Activated CD4-positive, alpha-beta T cell treated with anti-CD3 and anti-CD28 coated beads, Interleukin-2, amount 50 U/mL, for 16 hours (primary cell): Measurements from ENCODE around the gene PSORS1C2.
A peak's percentile ranks its signal among the peaks of the same experiment; 100 is the strongest.
"Not testable (repeated sequence)": the region's sequence is repeated elsewhere in the genome, so short reads cannot be mapped to it uniquely, and the experiment has no call there.

ENCODE experiments used
- DNase-seq: peaks from one replicate; pipeline ENCODE4 v3.0.0-alpha.2; 2020

The PSORS1C2 gene

DNA sequence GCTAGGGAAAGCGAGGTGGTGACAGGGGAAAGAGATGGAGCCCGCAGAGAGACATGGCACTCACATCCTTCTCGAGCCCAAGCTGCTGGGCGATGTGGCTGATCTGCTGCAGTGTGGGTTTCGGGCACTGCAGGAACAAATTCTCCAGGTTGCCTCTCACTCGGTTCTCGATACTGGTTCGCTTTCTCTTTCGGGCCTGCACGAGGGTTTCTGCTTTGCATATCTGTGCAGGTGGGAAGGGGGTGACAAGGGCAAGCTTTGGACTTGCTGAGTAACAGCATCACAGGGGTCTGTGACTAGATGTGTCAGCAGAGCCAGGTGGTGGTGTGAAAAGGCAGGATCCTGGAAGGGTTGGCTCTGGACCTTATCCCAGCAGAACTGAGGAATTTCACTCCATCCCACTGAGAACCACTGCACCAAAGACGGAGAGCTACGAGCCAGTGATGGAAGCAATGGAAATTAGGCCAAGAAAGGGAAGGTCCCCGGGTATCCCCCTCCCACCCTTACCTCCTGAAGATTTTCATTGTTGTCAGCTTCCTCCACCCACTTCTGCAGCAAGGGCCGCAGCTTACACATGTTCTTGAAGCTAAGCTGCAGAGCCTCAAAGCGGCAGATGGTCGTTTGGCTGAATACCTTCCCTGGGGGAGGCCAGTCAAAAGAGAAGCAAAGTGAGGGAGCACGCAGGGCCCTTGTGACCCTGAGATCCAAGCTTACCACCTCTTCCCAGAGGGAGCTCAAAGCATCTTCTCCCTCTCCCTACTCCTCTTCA lies 26.4 kb upstream of the PSORS1C2 start:
- DNase-seq, result not testable (repeated sequence)

DNA sequence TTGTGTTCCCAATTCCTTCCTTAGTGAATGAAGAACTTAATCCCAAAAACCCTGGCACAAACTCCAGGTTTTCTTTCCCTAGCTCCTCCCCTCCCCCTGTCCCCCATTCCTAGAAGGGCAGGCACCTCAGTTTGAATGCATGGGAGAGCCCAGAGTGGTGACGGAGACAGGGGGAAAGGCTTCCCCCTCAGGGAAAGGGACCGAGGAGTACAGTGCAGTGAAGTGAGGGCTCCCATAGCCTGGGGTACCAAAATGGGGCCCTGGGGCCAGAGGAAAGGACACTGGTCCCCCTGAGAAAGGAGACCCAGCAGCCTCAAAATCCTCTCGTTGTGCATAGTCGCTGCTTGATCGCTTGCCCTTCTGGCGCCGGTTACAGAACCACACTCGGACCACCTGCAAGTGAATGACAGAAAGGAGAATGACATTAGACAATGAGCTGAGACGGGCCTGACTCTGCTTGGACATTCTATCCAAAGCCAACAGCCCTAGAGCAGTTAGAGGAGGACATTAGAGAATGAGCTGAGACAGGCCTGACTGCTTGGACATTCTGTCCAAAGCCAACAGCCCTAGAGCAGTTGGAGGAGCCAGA lies 25.7 kb upstream of the PSORS1C2 start:
- DNase-seq, result not testable (repeated sequence)

- DNase-seq, result no peak
Measured at GRCh38 chr6:31163922-31164321, 25.1 kb upstream of the PSORS1C2 start.

DNA sequence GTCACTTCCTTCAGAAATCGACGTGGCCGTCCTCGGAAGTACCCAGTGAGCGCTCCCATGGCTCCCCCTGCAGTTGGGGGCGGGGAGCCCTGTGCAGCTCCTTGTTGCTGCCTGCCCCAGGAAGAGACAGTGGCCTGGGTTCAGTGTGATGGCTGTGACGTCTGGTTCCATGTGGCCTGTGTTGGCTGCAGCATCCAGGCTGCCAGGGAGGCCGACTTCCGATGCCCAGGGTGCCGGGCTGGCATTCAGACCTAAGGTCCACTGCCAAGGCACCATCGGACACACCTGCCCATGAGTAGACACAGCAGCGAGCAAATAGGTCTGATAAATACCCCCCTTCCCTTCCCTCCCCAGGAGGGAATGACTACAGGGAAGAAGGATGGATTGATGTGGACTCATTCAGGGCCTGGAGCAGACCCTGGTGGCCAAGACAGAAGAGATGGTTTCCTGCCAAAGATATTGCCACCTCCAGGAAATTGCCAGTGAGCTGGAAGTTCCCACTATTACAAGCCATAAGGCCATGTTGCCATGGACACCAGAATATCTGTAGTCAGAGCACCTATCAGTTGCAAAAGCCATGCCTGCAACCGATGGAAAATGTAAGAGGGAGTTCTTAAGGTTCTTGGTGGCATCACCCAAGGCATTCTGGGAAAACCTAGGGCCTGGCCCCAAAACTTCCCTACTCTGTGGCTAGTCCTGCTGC lies 23.7 kb upstream of the PSORS1C2 start:
- no peak for DNase-seq

DNA sequence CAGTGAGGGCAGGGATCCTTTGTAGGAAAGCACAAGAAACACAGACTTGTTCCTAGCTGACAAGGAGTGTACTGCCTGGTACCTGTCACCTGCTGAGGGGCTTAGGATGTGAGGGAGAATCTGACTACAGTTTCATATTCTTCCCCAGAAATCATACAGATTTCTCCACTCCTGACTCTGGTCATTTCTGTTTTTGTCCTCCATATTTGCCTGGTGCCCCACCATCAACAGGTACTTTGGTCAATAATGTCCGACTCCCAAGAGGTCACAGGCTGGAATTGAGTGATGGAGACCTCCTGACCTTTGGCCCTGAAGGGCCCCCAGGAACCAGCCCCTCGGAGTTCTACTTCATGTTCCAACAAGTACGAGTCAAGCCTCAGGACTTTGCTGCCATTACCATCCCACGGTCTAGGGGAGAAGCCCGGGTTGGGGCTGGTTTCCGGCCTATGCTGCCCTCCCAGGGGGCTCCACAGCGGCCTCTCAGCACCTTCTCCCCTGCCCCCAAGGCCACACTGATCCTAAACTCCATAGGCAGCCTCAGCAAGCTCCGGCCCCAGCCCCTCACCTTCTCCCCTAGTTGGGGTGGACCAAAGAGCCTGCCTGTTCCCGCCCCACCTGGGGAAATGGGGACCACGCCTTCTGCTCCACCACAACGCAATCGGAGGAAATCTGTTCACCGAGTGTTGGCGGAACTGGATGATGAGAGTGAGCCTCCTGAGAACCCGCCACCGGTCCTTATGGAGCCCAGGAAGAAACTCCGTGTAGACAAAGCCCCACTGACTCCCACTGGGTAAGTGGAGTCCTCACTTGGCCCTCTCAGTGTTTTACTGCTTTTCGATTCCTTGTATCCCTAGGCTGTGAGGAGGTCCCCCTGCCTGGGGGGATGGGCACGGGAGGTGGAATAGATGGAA lies 22.6 kb upstream of the PSORS1C2 start:
- no peak for DNase-seq

DNA sequence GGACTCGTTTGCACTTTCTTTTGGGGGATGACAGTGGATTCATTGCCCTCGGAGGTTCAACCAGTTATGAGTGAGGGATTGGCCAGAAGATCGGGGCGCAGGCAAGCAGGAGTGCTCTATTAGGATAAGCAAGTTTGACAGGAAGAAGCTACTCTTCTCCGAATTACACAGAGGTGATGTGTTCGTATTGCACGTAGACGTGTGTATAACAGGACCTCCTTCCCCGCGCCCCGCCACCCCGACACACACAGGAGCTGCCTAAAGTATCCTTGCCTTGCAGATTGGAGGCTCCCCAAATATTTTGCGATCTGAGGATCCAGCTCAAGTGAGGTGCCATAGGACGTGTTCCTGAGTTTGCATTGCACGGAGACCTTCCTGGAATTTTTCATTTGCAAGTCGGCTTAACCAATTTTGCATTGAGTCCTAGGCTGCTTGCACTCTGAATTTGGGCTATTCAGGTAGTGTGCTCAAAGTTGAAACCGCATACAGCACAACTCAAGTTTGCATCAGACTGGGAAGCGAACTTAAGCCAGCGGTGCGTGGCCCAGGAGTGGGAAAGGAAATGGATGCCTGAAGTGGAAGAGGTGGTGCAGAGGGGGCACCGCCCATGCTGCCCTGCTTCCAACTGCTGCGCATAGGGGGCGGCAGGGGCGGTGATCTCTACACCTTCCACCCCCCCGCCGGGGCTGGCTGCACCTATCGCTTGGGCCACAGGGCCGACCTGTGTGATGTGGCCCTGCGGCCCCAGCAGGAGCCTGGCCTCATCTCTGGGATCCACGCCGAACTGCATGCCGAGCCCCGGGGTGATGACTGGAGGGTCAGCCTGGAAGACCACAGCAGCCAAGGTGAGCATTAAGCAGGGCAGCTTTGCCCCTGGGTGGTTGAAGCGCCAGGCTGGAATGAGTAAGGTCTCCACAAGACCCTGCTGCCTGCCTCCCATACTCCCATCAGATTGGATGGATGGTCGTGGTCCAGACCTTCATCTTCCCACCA lies 20.3 kb upstream of the PSORS1C2 start:
- DNase-seq, result peak; percentile 41

- peak; percentile 100 for DNase-seq
Measured at GRCh38 chr6:31158140-31158862, 19.4 kb upstream of the PSORS1C2 start, which contains the start of gene TCF19. TCF19 (plus strand) TSS chr6:31158589; CDS start chr6:31159470, 881 bp downstream.

DNA sequence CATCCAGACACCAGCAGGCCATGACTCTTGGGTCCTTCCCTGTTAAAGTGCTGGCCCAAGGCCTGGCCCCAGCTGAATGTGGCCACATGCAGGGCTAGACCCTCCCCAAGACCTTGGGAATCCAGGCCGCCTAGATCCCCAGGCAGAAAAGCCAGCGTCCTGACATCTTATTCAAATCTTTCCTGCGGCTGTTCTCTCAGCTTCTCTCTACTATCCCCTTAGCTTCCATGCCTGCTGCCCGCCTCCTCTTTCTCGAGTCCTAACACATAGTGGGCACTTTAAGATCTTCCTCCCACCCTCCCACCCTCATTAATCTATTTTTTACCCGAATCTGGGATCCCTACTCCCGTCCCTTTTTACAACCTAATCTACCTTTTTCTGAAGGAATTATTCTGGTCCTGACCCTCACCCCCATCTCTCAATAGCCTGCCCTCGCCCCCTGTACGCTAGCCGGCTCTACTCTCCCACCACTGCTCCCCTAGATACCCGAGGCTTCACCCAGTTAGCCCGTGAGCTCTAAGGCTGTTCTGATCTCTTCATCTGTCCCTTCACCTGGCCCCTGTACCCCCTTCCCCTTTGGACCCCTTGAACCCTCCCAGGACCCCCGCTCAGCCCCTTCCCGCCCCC lies 18.8 kb upstream of the PSORS1C2 start, which contains the start of gene CCHCR1:
Gene CCHCR1, minus strand, starts transcription at position 290 of the 627 bp plus-strand sequence. Its CDS starts 202 bp downstream, at position 88.
- DNase-seq, result no peak

DNA sequence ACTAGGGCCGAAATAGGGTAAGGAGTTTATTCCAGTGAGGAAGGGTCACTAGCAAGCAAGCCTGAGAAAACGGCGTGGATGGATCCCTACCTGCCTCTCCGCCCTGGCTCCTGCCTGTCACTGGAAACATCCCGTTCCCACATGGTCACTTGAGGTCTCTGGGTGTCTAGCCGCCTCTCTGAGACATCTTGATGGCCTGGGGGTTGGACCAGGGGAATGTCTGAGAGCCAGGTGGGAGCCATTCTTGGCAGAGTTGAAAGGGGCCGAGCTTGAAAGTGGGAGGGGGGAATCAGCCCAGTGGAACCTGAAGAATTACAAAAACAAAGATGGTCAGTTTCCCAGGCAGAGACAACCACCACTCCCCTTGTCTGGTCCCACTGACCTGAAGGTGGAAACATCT lies 17.8 kb upstream of the PSORS1C2 start:
- no peak for DNase-seq

GRCh38 chr6:31154436-31154835 lies 15.6 kb upstream of the PSORS1C2 start:
- no peak for DNase-seq

DNA sequence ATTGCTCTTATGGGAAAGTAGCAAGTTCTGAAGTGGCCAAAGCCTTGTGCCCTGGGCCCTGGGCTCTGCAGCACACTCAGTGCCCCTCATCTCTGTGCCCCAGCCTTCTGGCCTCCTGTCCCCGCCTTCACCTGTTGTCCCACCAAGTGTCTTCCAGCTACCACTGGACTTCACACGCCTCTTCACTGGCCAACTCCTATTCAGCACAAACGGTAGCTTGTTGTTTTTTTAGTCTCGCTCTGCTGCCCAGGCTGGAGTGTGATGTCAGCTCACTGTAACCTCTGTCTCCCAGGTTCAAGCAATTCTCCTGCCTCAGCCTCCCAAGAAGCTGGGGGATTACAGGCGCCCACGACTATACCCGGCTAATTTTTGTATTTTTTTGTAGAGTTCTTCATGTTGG lies 13.9 kb upstream of the PSORS1C2 start:
- no peak for DNase-seq

- DNase-seq, result no peak
Measured at GRCh38 chr6:31149827-31150447, 11.1 kb upstream of the PSORS1C2 start.

DNA sequence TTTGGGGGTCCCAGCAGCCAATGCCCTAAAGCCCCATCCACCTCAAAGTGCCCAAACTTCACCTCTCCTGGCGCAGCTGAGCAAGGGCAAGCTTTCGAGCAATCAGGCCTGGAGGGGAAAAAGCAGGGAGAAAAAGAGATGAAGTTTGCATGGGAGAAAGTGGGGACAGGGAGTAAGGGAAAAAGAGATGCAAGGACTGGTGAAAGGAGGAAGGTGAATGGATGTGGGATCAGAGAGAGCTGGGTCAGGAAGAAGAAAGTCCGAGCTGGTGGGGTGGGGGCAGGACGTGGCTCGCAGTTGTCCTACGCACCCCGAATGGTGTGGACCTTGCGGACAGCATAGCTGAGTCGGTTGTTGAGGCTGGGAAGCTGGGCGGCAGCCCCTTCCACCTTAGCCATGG lies 6.5 kb upstream of the PSORS1C2 start:
- DNase-seq, result no peak

DNA sequence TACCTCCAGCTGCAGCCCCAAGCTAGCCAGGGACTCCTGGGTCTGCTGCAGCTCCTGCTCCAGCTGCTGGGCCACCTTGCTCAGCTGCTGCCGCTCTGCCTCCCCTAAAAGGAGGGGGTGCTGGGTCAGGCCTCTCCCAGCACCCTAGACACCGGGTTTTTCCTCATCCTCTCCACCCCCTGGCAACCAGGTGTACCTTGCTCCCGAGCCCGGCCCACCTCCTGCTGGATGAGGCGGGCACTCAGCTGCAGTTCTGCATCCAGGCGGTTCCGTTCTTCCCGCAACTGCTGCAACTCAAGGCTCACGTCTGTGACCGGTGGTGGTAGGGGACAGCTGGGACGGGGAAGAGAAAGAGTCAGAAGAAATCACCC lies 6.1 kb upstream of the PSORS1C2 start:
- no peak for DNase-seq

GRCh38 chr6:31144296-31144969 lies 5.6 kb upstream of the PSORS1C2 start:
- DNase-seq, result no peak

- DNase-seq, result no peak
Measured at GRCh38 chr6:31143148-31143547, 4.3 kb upstream of the PSORS1C2 start.

- no peak for DNase-seq
Measured at GRCh38 chr6:31142361-31142761, 3.5 kb upstream of the PSORS1C2 start.

GRCh38 chr6:31140643-31141042 lies 1.8 kb upstream of the PSORS1C2 start:
- no peak for DNase-seq

GRCh38 chr6:31139599-31139998 lies 733 bp upstream of the PSORS1C2 start:
- DNase-seq, result no peak
